Endothelial cell of umbilical vein (primary cell): ENCODE results near the gene JUND. TPM values are rescaled to one million over a fixed set of nuclear protein-coding genes. Genes with fewer than 3 reads are reported as not detected.
A peak's percentile ranks its signal among the peaks of the same experiment; 100 is the strongest.

Experiments
- BruUV-seq: library from RNA; stranded (reverse); fragments of 400-500 nt; replicated peaks from 2 replicates; lab custom pipeline; 2021; lab: Mats Ljungman, UMichigan
- CTCF ChIA-PET: fragments of 300-600, 350-600 bp; sonication (Branson Sonifier 250); formaldehyde crosslinking; loops from one replicate; lab custom pipeline; 2021; ENCODE audit warnings: antibody characterized with exemption, inconsistent platforms; lab: Charles Lee
- POLR2A ChIA-PET: fragments of 300-600, 350-600 bp; sonication (Branson Sonifier 250); formaldehyde crosslinking; loops from one replicate; lab custom pipeline; 2021; ENCODE audit warnings: antibody characterized with exemption, inconsistent platforms; lab: Charles Lee
- DNase-seq: peaks from one replicate; pipeline ENCODE4 v3.0.0-alpha.2; 2011; ENCODE audit warnings: low read depth, low spot score
- FAIRE-seq: peaks from 2 replicates; lab custom pipeline; 2011; peaks lifted over from hg19 to GRCh38; lab: Jason Lieb, UNC
- H2AFZ ChIP-seq: 2 replicates; pipeline ENCODE4 v1.6.0; 2012; ENCODE audit warnings: low read depth, low read length, control low read depth, inconsistent platforms
- H3K27ac ChIP-seq: 2 replicates; pipeline ENCODE4 v1.5.1; 2011; ENCODE audit warnings: low read depth, mild to moderate bottlenecking, control low read depth, low read length, moderate library complexity; ENCODE audit not compliant: insufficient read depth
- H3K27me3 ChIP-seq, 2 experiments: 2 replicates each; pipeline versions ENCODE4 v1.6.0 to v1.6.1; 2011; ENCODE audit warnings: low read length in 2 of 2, mixed read lengths in 1 of 2; ENCODE audit not compliant: control insufficient read depth in 2 of 2, insufficient read depth in 2 of 2
- H3K36me3 ChIP-seq, 2 experiments: 2 replicates in 1 of 2; 3 replicates in 1 of 2; pipeline ENCODE4 v1.5.1; 2011; ENCODE audit warnings: low read length in 2 of 2, mild to moderate bottlenecking in 1 of 2, moderate library complexity in 1 of 2; ENCODE audit not compliant: control insufficient read depth in 2 of 2, insufficient read depth in 2 of 2; ENCODE audit errors: extremely low read depth in 1 of 2
- H3K4me1 ChIP-seq: 3 replicates; pipeline ENCODE4 v1.5.1; 2011; ENCODE audit warnings: mild to moderate bottlenecking, low read length; ENCODE audit not compliant: control insufficient read depth, insufficient read depth; ENCODE audit errors: extremely low read depth
- H3K4me2 ChIP-seq: 2 replicates; pipeline ENCODE4 v1.6.1; 2011; ENCODE audit warnings: low read length, control low read depth, mixed read lengths; ENCODE audit not compliant: insufficient read depth
- H3K4me3 ChIP-seq, 3 experiments: fragments of 200-600 bp in 1 of 3; sonication (generic), shearing (Covaris generic) in 1 of 3; replicated peaks in 1 of 3; 2 replicates each; pipeline ENCODE4 v1.5.1; 2011 to 2016; ENCODE audit warnings: control low read depth in 3 of 3, low read length in 3 of 3, mild to moderate bottlenecking in 2 of 3, inconsistent platforms in 1 of 3, low read depth in 1 of 3, moderate library complexity in 1 of 3; ENCODE audit not compliant: insufficient read depth in 1 of 3
- H3K79me2 ChIP-seq: 2 replicates; pipeline ENCODE4 v1.6.0; 2012; ENCODE audit warnings: low read length, inconsistent platforms; ENCODE audit not compliant: control insufficient read depth, insufficient read depth
- H3K9ac ChIP-seq: replicated peaks from 2 replicates; pipeline ENCODE3; 2011; ENCODE audit warnings: low read length, control low read depth; ENCODE audit not compliant: insufficient read depth; ENCODE audit errors: extremely low read depth
- H3K9me1 ChIP-seq: replicated peaks from 3 replicates; pipeline ENCODE4 v1.6.0; 2011; ENCODE audit warnings: mild to moderate bottlenecking, low read length; ENCODE audit not compliant: control insufficient read depth, insufficient read depth; ENCODE audit errors: extremely low read depth
- H3K9me3 ChIP-seq: replicated peaks from 2 replicates; pipeline ENCODE4 v1.5.1; 2012; ENCODE audit warnings: low read length, inconsistent platforms; ENCODE audit not compliant: control insufficient read depth, insufficient read depth
- H4K20me1 ChIP-seq: replicated peaks from 2 replicates; pipeline ENCODE3; 2011; ENCODE audit warnings: mild to moderate bottlenecking, low read length; ENCODE audit not compliant: control insufficient read depth, insufficient read depth; ENCODE audit errors: extremely low read depth
- EZH2 ChIP-seq: IDR thresholded peaks from 2 replicates; pipeline ENCODE4 v1.6.1; 2012; ENCODE audit warnings: borderline replicate concordance, low read depth, mild to moderate bottlenecking, moderate library complexity, low read length, inconsistent platforms; ENCODE audit not compliant: severe bottlenecking
- FOS ChIP-seq: IDR thresholded peaks from 2 replicates; pipeline ENCODE4 v1.6.1; 2011; ENCODE audit warnings: mild to moderate bottlenecking, low read length, moderate library complexity, borderline replicate concordance; ENCODE audit not compliant: insufficient read depth
- GATA2 ChIP-seq: IDR thresholded peaks from 2 replicates; pipeline ENCODE4 v1.7.0; 2011; ENCODE audit warnings: low read depth, mild to moderate bottlenecking, moderate library complexity, mixed read lengths, low read length; ENCODE audit not compliant: insufficient read length, insufficient read depth
- JUN ChIP-seq: IDR thresholded peaks from 2 replicates; pipeline ENCODE4 v1.6.1; 2011; ENCODE audit warnings: borderline replicate concordance, low read depth; ENCODE audit not compliant: insufficient read length, insufficient read depth
- MAX ChIP-seq: IDR thresholded peaks from 2 replicates; pipeline ENCODE4 v1.6.1; 2011; ENCODE audit not compliant: insufficient read depth, insufficient read length
- MYC ChIP-seq: IDR thresholded peaks from one replicate; pipeline ENCODE4 v1.6.1; 2011; ENCODE audit warnings: mild to moderate bottlenecking, low read depth, low read length
- POLR2A ChIP-seq: IDR thresholded peaks from 2 replicates; pipeline ENCODE4 v1.6.1; 2012; ENCODE audit warnings: low read depth, mild to moderate bottlenecking, control low read depth, low read length
- POLR2AphosphoS5 ChIP-seq: IDR thresholded peaks from 2 replicates; pipeline ENCODE4 v1.6.1; 2012; ENCODE audit warnings: low read depth, mild to moderate bottlenecking, control low read depth, low read length, moderate library complexity; ENCODE audit not compliant: insufficient read depth
- dilution Hi-C: fragments of 300-500 bp; cut with MboI; formaldehyde crosslinking; loops from one replicate; pipeline ENCODE4 v1.15.0; 2019; ENCODE audit warnings: low sequenced_read_pairs; ENCODE audit not compliant: extremely low pct_ligation_motif_present
- intact Hi-C: fragments of 100-400 bp; cut with micrococcal nuclease; formaldehyde crosslinking; loops from one replicate; pipeline ENCODE4 v1.10.0; 2022
- polyA plus RNA-seq, 4 experiments: library from polyadenylated mRNA; depleted of rRNA in 3 of 4; stranded (reverse) in 3 of 4; unstranded in 1 of 4; fragments of >200 nt; gene quantifications; 2 replicates each; pipeline versions ENCODE4 v1.2.1 to v1.2.3, GENCODE V29; 2011 to 2012; ENCODE audit warnings: missing spikeins in 1 of 4
- total RNA-seq: library from RNA; stranded (reverse); gene quantifications from 2 replicates; pipeline ENCODE4 v1.2.3, GENCODE V29; 2021
- TF ChIP-seq, protein P1 (sequence below), 2 donors: IDR thresholded peaks; 1 replicate in 1 of 2; 2 replicates in 1 of 2; pipeline ENCODE4 v1.5.1; 2011; ENCODE audit warnings: low read length in 2 of 2, mild to moderate bottlenecking in 2 of 2, moderate library complexity in 2 of 2, control low read depth in 1 of 2, inconsistent platforms in 1 of 2, low read depth in 1 of 2; ENCODE audit not compliant: insufficient read depth in 1 of 2; ENCODE audit errors: extremely low read depth in 1 of 2

JUND gene
- total and polyA plus RNA-seq, 2 donors (not counting 3 experiments of a cell fraction or from before 2014, with no cell fraction given), result 91.4 to 130 TPM

DNA sequence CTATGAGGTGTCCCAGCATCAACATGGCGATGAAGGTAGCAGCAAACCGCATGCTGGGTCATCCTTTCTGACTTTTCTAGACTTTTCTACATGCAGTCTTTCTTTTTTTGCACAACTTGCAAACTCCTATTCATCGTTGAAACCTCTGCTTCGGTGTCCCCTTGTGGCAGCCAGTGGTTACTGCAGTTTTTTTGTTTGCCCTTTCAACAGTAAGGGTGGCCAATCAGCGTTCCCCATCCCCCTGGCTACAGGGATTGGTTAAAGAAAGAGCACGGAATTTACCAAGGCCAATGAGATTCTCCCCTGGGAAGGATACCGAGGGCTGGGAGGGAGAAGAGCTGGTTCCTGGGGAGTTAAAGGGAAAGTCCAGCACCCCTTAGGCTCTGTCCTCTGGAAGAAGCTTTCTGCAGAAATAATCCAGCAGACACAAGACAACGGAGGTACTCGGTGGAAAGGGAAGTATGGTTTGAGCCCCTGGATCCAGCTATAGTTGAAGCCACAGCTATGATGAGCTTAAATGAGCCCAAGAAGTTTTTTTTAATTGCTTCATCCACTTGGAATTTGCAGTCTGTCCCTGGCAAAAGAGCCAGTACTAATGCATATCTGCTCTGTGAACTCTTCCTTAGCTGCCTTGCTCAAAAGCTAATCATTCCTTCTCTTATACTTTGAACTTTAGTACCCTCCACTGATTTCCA, 47.1 kb upstream of the JUND start:
- dilution Hi-C loops, result no loop called here
- FAIRE-seq (peak; percentile 97), DNase-seq (peak; percentile 97)
- H4K20me1 ChIP-seq, result no peaks in the 10 kb centered on the region
- no peaks in the 10 kb centered on the region for H3K36me3 ChIP-seq
- peaks cover 0 to 2% of the 10 kb centered on the region in 2 experiments for H3K27me3 ChIP-seq
- CTCF ChIA-PET, result interaction anchor here (0.6 to 10.9 kb wide), 54 partner anchors 8 to 217 kb away, joined by 3 to 401 read pairs (median 5); partner anchors contain the start of genes GDF15, IQCN, JUND and PGPEP1
- peaks cover 8% of the 10 kb centered on the region for H3K4me1 ChIP-seq
- POLR2A ChIA-PET, result interaction anchor here (0.6 to 6.2 kb wide), 8 partner anchors 11 to 58 kb away, joined by 3 to 103 read pairs (median 6); partner anchors contain the start of genes GDF15 and JUND
- TF ChIP-seq, protein P1, sequence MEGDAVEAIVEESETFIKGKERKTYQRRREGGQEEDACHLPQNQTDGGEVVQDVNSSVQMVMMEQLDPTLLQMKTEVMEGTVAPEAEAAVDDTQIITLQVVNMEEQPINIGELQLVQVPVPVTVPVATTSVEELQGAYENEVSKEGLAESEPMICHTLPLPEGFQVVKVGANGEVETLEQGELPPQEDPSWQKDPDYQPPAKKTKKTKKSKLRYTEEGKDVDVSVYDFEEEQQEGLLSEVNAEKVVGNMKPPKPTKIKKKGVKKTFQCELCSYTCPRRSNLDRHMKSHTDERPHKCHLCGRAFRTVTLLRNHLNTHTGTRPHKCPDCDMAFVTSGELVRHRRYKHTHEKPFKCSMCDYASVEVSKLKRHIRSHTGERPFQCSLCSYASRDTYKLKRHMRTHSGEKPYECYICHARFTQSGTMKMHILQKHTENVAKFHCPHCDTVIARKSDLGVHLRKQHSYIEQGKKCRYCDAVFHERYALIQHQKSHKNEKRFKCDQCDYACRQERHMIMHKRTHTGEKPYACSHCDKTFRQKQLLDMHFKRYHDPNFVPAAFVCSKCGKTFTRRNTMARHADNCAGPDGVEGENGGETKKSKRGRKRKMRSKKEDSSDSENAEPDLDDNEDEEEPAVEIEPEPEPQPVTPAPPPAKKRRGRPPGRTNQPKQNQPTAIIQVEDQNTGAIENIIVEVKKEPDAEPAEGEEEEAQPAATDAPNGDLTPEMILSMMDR (IDR thresholded peaks at IDR 0.05; ENCODE audit: extremely low read depth in 1 of 2, insufficient read depth in 1 of 2, low read depth in 1 of 2, low read length in 2 of 2), result peak; percentile 84 to 97
- no peak for TF ChIP-seq GATA2
- H3K9ac ChIP-seq, result peak overlapping the region; percentile 43
- H3K79me2 ChIP-seq, result no peaks in the 10 kb centered on the region
- H3K4me2 ChIP-seq, result peak overlapping the region; percentile 66
- H3K4me3 ChIP-seq, result peak overlapping the region in 2 of 3 experiments; percentile 4 to 16
- no TSS peak for BruUV-seq
- H3K9me1 ChIP-seq, result no peaks in the 10 kb centered on the region
- intact Hi-C loops, result loop anchor here (1.0 to 10.0 kb wide), 3 partner anchors 49 to 214 kb away; no protein-coding TSS in a partner anchor
- peak overlapping the region; percentile 13 for H3K27ac ChIP-seq
- H3K9me3 ChIP-seq, result no peaks in the 10 kb centered on the region
- H2AFZ ChIP-seq, result peak overlapping the region; percentile 97

GRCh38 chr19:18326772-18327171, 45.4 kb upstream of the JUND start:
- no peak overlapping the region for H2AFZ ChIP-seq

More at GRCh38 chr19:18326772-18327171, 45.4 kb upstream of the JUND start:
- no peaks in the 10 kb centered on the region for H3K9me1 ChIP-seq
- H3K79me2 ChIP-seq, result peaks cover 6% of the 10 kb centered on the region
- H3K27ac ChIP-seq, result no peak overlapping the region
- no TSS peak for BruUV-seq
- dilution Hi-C loops, result no loop called here
- no peaks in the 10 kb centered on the region for H3K9me3 ChIP-seq
- CTCF ChIA-PET, result interaction anchor here (0.7 to 10.9 kb wide), 5 partner anchors 47 to 214 kb away, joined by 3 to 401 read pairs (median 6); partner anchors contain the start of genes IQCN and JUND
- TF ChIP-seq POLR2A (no peak), EZH2 (no peak), POLR2AphosphoS5 (no peak), GATA2 (no peak), FOS (no peak), JUN (no peak), MYC (no peak), MAX (no peak)
- TF ChIP-seq, protein P1 (IDR thresholded peaks at IDR 0.05; ENCODE audit: extremely low read depth in 1 of 2, insufficient read depth in 1 of 2, low read depth in 1 of 2, low read length in 2 of 2), result no peak
- no peaks in the 10 kb centered on the region for H3K36me3 ChIP-seq
- peaks cover 21% of the 10 kb centered on the region for H3K4me1 ChIP-seq
- intact Hi-C loops, result loop anchor here (10.0 kb wide), 1 partner anchor 212 kb away; no protein-coding TSS in a partner anchor
- POLR2A ChIA-PET, result interaction anchor here (6.2 kb wide), 1 partner anchor 47 kb away, joined by 103 read pairs; the partner anchor contains the start of gene JUND
- H3K4me2 ChIP-seq, result no peak overlapping the region
- H3K9ac ChIP-seq, result no peak overlapping the region
- DNase-seq (no peak), FAIRE-seq (no peak)
- H3K27me3 ChIP-seq, result no peaks in the 10 kb centered on the region
- no peaks in the 10 kb centered on the region for H4K20me1 ChIP-seq
- no peak overlapping the region for H3K4me3 ChIP-seq
